Astrocyte of the spinal cord (primary cell): ENCODE data around the gene GLIS1.
"Not testable (repeated sequence)": the region's sequence is repeated elsewhere in the genome, so short reads cannot be mapped to it uniquely, and the experiment has no call there.

Experiments used
- DNase-seq: peaks from one replicate; pipeline ENCODE4 v3.0.0; 2011; ENCODE audit warnings: low read depth, low spot score
- H3K4me3 ChIP-seq: 2 replicates; pipeline ENCODE4 v1.5.1; 2011; ENCODE audit warnings: low read depth, mild to moderate bottlenecking, low read length, moderate library complexity
- in situ Hi-C: cut with HindIII; loops from 2 replicates; pipeline ENCODE4 v1.10.0; 2017; ENCODE audit warnings: low sequenced_read_pairs
- TF ChIP-seq, protein P1 (sequence below): IDR thresholded peaks from 2 replicates; pipeline ENCODE4 v1.5.1; 2012; ENCODE audit warnings: low read depth, mild to moderate bottlenecking, low read length, inconsistent platforms

Gene GLIS1

DNA sequence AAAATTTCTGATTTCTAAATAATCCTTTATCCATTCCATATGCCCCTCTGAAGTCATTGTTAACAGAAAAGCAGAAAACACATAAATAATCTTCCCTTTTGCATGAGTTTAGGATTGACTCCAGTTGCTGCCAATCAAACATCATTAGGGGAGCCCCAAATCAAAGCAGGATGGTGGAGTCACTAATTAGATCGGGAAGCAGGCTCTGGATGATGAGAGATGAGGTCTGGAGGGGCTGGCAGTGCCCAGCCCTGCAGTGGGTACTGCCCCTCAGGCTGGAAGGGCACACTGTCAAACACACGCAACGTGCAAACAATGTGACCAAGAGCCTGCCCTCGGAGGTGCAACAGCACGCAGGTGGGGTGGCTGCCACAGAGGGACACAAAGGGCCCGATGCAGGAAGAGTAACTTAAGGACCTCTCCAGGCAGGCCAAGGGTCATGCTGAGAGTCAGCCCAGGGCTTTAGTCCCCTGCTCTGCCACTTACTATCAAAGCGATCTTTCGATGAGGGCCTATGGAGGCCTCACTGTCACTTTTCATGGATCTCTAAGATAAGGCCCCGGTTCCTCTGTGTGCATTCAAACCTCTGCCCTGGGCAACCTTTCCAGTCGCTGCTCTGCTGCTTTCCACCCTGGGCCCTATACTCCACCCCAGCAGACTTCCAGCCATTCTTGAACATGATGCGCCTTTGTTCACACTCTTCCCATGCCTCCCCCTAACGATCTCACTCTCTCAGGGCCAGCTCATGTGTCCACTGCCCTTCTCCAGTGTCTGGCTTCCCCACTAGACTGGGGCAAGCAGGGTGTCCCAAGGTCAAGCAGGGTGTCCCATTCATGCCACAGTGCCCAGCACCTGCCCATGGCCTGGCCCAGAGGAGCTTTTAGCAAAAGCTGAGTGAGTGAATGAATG is 180.9 kb downstream of the GLIS1 start:
- TF ChIP-seq, protein P1, sequence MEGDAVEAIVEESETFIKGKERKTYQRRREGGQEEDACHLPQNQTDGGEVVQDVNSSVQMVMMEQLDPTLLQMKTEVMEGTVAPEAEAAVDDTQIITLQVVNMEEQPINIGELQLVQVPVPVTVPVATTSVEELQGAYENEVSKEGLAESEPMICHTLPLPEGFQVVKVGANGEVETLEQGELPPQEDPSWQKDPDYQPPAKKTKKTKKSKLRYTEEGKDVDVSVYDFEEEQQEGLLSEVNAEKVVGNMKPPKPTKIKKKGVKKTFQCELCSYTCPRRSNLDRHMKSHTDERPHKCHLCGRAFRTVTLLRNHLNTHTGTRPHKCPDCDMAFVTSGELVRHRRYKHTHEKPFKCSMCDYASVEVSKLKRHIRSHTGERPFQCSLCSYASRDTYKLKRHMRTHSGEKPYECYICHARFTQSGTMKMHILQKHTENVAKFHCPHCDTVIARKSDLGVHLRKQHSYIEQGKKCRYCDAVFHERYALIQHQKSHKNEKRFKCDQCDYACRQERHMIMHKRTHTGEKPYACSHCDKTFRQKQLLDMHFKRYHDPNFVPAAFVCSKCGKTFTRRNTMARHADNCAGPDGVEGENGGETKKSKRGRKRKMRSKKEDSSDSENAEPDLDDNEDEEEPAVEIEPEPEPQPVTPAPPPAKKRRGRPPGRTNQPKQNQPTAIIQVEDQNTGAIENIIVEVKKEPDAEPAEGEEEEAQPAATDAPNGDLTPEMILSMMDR, result no peak
- in situ Hi-C loops, result no loop called here
- H3K4me3 ChIP-seq, result no peak overlapping the region
- DNase-seq, result no peak

DNA sequence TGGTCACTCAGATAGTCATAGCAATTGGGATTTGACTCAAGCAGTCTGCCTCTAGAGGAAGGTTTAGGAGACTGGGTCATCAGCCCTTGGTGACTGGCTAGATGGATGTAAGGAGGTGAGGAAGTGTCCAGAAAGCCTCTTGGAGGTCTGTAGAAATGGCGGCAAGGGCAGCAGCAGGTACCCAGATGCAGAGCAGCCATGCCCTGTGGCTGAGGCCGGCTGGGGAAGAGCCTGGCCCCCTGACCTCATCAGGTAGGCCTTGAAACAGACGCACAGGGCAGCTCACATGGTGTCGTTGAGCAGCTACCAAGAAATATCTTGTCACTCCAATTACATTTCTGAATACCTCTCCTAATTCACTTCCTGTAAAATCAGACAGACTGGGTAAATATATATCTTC is 181.6 kb downstream of the GLIS1 start:
- H3K4me3 ChIP-seq, result no peak overlapping the region
- TF ChIP-seq, protein P1, result no peak
- DNase-seq, result no peak
- in situ Hi-C loops, result no loop called here

DNA sequence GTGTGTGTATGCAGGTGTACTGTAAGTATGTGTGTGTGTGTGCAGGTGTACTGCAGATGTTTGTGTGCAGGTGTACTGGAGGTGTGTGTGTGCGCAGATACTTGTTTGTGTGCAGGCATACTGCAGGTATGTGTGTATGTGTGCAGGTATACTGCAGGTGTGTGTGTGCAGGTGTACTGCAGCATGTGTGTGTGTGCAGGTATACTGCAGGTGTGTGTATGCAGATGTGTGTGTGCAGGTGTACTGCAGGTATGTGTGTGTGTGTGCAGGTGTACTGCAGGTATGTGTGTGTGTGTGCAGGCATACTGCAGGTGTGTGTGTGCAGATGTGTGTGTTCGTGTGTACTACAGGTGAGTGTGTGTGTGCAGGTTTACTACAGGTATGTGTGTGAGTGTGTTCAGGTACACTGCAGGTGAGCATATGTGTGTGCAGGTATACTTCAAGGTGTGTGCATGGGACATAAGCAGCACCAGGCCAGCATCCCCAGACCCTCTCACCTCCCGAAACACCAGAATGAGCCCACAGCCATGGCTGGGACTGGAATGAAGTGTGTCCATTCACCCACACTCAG is 182.2 kb downstream of the GLIS1 start:
- in situ Hi-C loops, result no loop called here
- DNase-seq, result no peak
- TF ChIP-seq, protein P1, result no peak
- no peak overlapping the region for H3K4me3 ChIP-seq

DNA sequence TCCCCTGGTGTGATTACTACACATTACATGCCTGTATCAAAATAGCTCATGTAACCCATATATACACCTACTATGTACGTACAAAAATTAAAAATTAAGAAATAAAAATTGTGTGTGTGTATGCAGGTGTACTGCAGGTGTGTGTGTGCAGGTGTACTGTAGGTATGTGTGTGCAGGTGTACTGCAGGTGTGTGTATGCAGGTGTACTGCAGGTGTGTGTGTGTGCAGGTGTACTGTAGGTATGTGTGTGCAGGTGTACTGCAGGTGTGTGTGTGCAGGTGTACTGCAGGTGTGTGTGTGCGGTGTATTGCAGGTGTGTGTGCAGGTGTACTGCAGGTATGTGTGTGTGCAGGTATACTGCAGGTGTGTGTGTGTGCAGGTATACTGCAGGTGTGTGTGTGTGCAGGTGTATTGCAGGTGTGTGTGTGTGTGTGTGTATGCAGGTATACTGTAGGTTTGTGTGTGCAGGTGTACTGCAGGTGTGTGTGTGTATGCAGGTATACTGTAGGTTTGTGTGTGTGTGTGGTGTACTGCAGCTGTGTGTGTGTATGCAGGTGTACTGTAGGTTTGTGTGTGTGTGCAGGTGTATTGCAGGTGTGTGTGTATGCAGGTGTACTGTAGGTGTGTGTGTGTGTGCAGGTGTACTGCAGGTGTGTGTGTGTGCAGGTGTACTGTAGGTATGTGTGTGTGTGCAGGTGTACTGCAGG is 183.2 kb downstream of the GLIS1 start:
- H3K4me3 ChIP-seq, DNase-seq, in situ Hi-C loops: not testable (repeated sequence)

DNA sequence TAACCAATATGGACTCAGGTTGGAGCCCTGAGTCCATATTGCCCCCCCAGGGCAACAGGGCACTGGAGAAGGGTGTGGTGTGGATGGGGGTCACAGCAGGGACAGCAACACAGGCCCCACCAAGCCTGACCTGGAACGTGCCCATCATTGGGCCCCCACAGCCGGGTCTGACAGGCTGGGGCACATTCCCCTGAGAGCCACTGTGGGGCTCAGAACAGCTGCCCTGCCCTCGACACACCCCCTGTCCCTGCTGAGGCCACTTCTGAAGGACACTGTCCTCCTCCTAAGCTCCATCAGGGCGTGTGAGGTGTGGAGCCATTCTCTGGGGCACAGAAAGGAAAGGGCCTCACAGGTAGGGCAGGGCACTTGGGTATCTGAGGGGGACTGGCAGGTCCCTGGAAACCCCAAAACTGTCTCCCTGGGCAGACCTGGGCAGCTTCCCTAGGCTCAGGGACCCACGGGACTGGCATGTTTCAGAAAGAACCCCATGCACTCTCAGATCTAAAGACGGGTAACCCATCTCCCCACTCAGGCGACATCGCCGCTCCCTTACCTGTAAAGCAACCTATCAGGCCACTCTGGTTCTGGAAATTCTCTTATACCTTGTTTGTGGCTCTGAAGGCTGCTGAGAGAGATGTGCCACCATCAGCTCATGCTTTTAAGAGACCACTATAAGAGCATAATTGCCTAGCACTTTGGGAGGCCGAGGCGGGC is 184.2 kb downstream of the GLIS1 start:
- DNase-seq, result no peak
- H3K4me3 ChIP-seq, result no peak overlapping the region
- in situ Hi-C loops, result no loop called here
- TF ChIP-seq, protein P1, result no peak

DNA sequence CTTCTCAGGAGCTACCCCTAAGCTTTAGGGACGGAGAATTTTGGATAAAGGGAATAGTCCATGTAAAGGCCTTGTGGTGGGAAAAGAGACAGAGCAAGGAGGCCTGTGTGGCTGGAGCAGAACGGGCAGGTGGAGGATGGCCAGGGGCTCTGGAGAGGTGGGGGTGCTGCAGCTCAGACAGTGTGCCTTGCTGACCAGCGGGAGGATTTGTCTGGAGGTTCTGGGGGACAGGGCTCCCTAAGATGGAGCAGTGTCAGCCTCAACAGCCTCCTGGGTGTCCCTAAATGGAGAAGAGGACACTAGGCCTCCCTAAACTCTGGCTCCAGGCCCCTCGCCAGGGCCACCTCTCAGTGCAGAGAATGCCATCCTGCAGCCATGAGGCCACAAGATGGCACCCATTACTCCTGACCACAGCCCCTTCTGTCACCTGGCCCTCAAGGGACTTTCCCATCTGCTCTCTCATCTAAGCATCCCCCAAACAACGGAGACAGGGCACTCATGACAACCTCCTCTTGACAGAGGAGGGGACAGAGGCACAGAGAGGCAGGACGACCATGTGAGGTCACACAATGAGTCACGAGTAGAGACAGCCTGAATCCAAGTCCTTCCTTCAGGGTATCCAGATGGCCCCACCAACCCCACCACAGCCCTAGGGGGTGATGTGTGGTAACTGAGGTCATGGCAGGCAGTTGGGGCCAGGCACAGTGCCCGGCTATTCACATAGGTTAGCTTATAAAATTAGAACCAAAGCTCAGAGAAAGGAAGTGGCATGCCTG is 185.0 kb downstream of the GLIS1 start:
- no peak for DNase-seq
- no peak overlapping the region for H3K4me3 ChIP-seq
- TF ChIP-seq, protein P1, result no peak
- in situ Hi-C loops, result no loop called here
